CD14-positive monocyte (primary cell): ENCODE measurements around the gene CTAG2. TPM values are rescaled to one million over a fixed set of nuclear protein-coding genes. Genes with fewer than 3 reads are reported as not detected.

ENCODE experiments used
- DNase-seq, 3 donors: peaks; one replicate each; pipeline ENCODE4 v3.0.0-alpha.2; 2011 to 2022
- H2AFZ ChIP-seq: 2 replicates; pipeline ENCODE4 v1.6.0; 2012; ENCODE audit warnings: mild to moderate bottlenecking, low read depth, low read length, inconsistent platforms; ENCODE audit not compliant: insufficient read depth, poor library complexity, severe bottlenecking
- H3K27ac ChIP-seq, 2 donors: 1 replicate in 1 of 2; 2 replicates in 1 of 2; pipeline ENCODE4 v1.5.1; 2012 to 2013; ENCODE audit warnings: low read length in 2 of 2, control low read depth in 1 of 2, inconsistent platforms in 1 of 2, low read depth in 1 of 2, mild to moderate bottlenecking in 1 of 2
- H3K27me3 ChIP-seq, 2 donors: one replicate each; pipeline versions ENCODE4 v1.6.0 to v1.6.1; 2011 to 2013; ENCODE audit warnings: low read length in 2 of 2; ENCODE audit not compliant: control insufficient read depth in 2 of 2, insufficient read depth in 2 of 2
- H3K36me3 ChIP-seq, 2 donors: replicated peaks in 1 of 2; 1 replicate in 1 of 2; 2 replicates in 1 of 2; pipeline versions ENCODE4 v1.5.1 to v1.6.1; 2012 to 2013; ENCODE audit warnings: low read length in 2 of 2, control low read depth in 1 of 2, inconsistent platforms in 1 of 2, mild to moderate bottlenecking in 1 of 2; ENCODE audit not compliant: insufficient read depth in 2 of 2, control insufficient read depth in 1 of 2
- H3K4me1 ChIP-seq, 2 donors: 1 replicate in 1 of 2; 2 replicates in 1 of 2; pipeline versions ENCODE4 v1.5.1 to v1.6.1; 2012 to 2013; ENCODE audit warnings: low read length in 2 of 2, control low read depth in 1 of 2, inconsistent platforms in 1 of 2, mild to moderate bottlenecking in 1 of 2, moderate library complexity in 1 of 2; ENCODE audit not compliant: insufficient read depth in 2 of 2, control insufficient read depth in 1 of 2
- H3K4me2 ChIP-seq: replicated peaks from 2 replicates; pipeline ENCODE3; 2012; ENCODE audit warnings: low read length, moderate library complexity, mild to moderate bottlenecking; ENCODE audit not compliant: poor library complexity, severe bottlenecking; ENCODE audit errors: extremely low read depth
- H3K4me3 ChIP-seq, 3 experiments: fragments of 200-600 bp in 1 of 3; sonication (generic) in 1 of 3; replicated peaks in 1 of 3; 1 replicate in 2 of 3; 2 replicates in 1 of 3; pipeline ENCODE4 v1.5.1; 2011 to 2013; ENCODE audit warnings: low read length in 3 of 3, mild to moderate bottlenecking in 3 of 3, control low read depth in 2 of 3, low read depth in 2 of 3, inconsistent platforms in 1 of 3, moderate library complexity in 1 of 3
- H3K79me2 ChIP-seq: 2 replicates; pipeline ENCODE4 v1.6.0; 2012; ENCODE audit warnings: mild to moderate bottlenecking, control low read depth, inconsistent platforms, low read length, moderate library complexity; ENCODE audit not compliant: insufficient read depth
- H3K9ac ChIP-seq: 2 replicates; pipeline ENCODE4 v1.6.0; 2017; ENCODE audit warnings: low read length, mild to moderate bottlenecking; ENCODE audit not compliant: insufficient read depth, poor library complexity, severe bottlenecking
- H3K9me3 ChIP-seq, 2 donors: replicated peaks in 1 of 2; 1 replicate in 1 of 2; 2 replicates in 1 of 2; pipeline versions ENCODE4 v1.5.1 to v1.6.1; 2012 to 2013; ENCODE audit warnings: low read length in 2 of 2, control low read depth in 1 of 2; ENCODE audit not compliant: control insufficient read depth in 1 of 2, insufficient read depth in 1 of 2
- H4K20me1 ChIP-seq: 2 replicates; pipeline ENCODE4 v1.6.0; 2012; ENCODE audit warnings: mild to moderate bottlenecking, low read length, control low read depth, moderate library complexity; ENCODE audit not compliant: insufficient read depth
- H3K27ac Mint-ChIP-seq, 7 donors: one replicate each; pipeline ENCODE4 v1.8.0; 2020; ENCODE audit warnings: mild to moderate bottlenecking in 7 of 7, mixed read lengths in 7 of 7, moderate library complexity in 6 of 7, inconsistent platforms in 2 of 7
- H3K27me3 Mint-ChIP-seq, 3 donors: one replicate each; pipeline ENCODE4 v1.8.0; 2021 to 2022; ENCODE audit warnings: low read depth in 3 of 3, mild to moderate bottlenecking in 3 of 3, mixed read lengths in 3 of 3, moderate library complexity in 3 of 3, inconsistent platforms in 1 of 3
- H3K36me3 Mint-ChIP-seq, 2 donors: one replicate each; pipeline ENCODE4 v1.8.0; 2020; ENCODE audit warnings: mixed read lengths in 2 of 2, inconsistent platforms in 1 of 2, mild to moderate bottlenecking in 1 of 2
- H3K4me1 Mint-ChIP-seq: one replicate; pipeline ENCODE4 v1.8.0; 2020; ENCODE audit warnings: mild to moderate bottlenecking, mixed read lengths
- H3K4me3 Mint-ChIP-seq, 2 donors: one replicate each; pipeline ENCODE4 v1.8.0; 2020; ENCODE audit warnings: mild to moderate bottlenecking in 2 of 2, mixed read lengths in 2 of 2, moderate library complexity in 1 of 2
- H3K9me3 Mint-ChIP-seq, 7 donors: one replicate each; pipeline ENCODE4 v1.8.0; 2020 to 2022; ENCODE audit warnings: mixed read lengths in 7 of 7, mild to moderate bottlenecking in 6 of 7, moderate library complexity in 6 of 7, inconsistent platforms in 2 of 7
- CTCF ChIP-seq: fragments of 200-600 bp; IDR thresholded peaks from one replicate; pipeline ENCODE4 v1.8.0; 2022; ENCODE audit warnings: antibody characterized with exemption, mild to moderate bottlenecking
- WGBS: methylation state at CpG from one replicate; pipeline ENCODE4 v1.1.5; 2013; ENCODE audit warnings: missing lambda C conversion rate; ENCODE audit not compliant: insufficient coverage; 5-methylcytosine and 5-hydroxymethylcytosine counted together
- intact Hi-C, 2 donors: fragments of 100-400 bp; cut with micrococcal nuclease; formaldehyde crosslinking; loops; one replicate each; pipeline versions ENCODE4 v1.15.0 to v1.15.1; 2023
- polyA plus RNA-seq, 3 donors: library from polyadenylated mRNA; depleted of rRNA in 1 of 3; unstranded in 2 of 3; stranded (reverse) in 1 of 3; fragments of 300-500 nt in 2 of 3; fragments of >200 nt in 1 of 3; fragmentation: Illumina TruSeq in 2 of 3; gene quantifications; 1 replicate in 2 of 3; 2 replicates in 1 of 3; pipeline ENCODE4 v1.2.3, GENCODE V29; 2012 to 2021

Gene CTAG2
- polyA plus RNA-seq, 3 donors, result not detected

DNA sequence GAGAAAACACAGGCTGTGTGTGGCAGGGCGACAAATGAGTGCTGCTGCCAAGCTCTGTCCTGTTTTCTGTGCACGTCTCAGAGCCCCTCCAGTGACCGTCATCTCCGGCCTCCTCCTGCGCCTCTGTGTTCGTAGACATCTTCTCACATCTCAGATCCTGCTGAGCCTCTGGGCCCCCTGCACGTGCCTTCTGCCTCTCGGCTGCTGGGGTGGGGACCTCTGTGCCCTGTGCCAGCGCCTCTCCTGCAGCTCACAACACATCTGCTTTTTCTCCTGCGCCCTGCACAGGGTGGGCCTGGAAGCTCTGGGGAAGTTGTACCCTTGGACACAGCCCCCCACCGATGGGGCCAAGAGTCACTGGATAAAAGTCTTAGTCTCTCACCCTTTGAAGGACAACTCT is 2.4 kb upstream of the CTAG2 start:
- WGBS, result 100% methylated on average over 5 of the region's 11 CpGs
- no peak overlapping the region for H3K27ac ChIP-seq
- no peaks in the 10 kb centered on the region for H3K4me1 ChIP-seq
- TF ChIP-seq CTCF, result no peak
- no peaks in the 10 kb centered on the region for H3K36me3 Mint-ChIP-seq
- peaks cover 0 to 5% (median 2%) of the 10 kb centered on the region in 3 donors for H3K27me3 Mint-ChIP-seq
- DNase-seq, result no peak
- no peaks in the 10 kb centered on the region for H3K27me3 ChIP-seq
- peak overlapping the region in 1 of 7 donors; percentile 20 for H3K27ac Mint-ChIP-seq
- no peak overlapping the region for H3K4me2 ChIP-seq
- H3K4me3 ChIP-seq, result no peak overlapping the region
- H4K20me1 ChIP-seq, result no peaks in the 10 kb centered on the region
- no peaks in the 10 kb centered on the region for H3K4me1 Mint-ChIP-seq
- no peak overlapping the region for H3K4me3 Mint-ChIP-seq
- H3K9me3 ChIP-seq, result peaks cover 3 to 6% of the 10 kb centered on the region in 2 donors
- H3K9me3 Mint-ChIP-seq, result peaks cover 0 to 14% (median 6%) of the 10 kb centered on the region in 7 donors
- no peak overlapping the region for H2AFZ ChIP-seq
- no peak overlapping the region for H3K9ac ChIP-seq
- H3K36me3 ChIP-seq, result no peaks in the 10 kb centered on the region
- H3K79me2 ChIP-seq, result no peaks in the 10 kb centered on the region
- intact Hi-C loops, result no loop called here

DNA sequence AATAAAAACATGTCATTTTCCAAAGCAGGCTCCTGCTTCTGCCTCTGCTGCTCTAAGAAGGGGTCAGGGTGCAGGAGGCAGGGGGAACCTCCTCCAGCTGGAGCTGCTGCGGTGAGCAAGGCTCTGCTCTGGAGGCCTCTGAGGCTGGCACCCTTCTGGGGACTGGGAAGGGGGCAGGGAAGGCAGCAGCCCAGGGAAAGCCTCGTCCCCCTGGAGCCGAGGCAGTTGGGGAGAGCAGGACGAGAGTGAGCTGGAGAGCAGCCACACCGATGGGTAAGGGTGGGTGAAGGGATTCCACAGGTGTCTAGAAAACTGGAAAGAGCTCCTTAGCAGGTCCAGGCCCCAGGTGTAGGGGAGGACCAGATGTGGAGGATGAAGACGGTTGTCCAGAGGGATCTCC is 2.0 kb upstream of the CTAG2 start:
- Histone ChIP-seq H2AFZ (no peak overlapping the region), H3K36me3 (no peaks in the 10 kb centered on the region), H4K20me1 (no peaks in the 10 kb centered on the region), H3K79me2 (no peaks in the 10 kb centered on the region), H3K9me3 (peaks cover 3 to 4% of the 10 kb centered on the region in 2 donors), H3K4me2 (no peak overlapping the region), H3K4me3 (no peak overlapping the region), H3K9ac (no peak overlapping the region), H3K27ac (no peak overlapping the region), H3K4me1 (no peaks in the 10 kb centered on the region), H3K27me3 (no peaks in the 10 kb centered on the region)
- no peak for DNase-seq
- TF ChIP-seq CTCF, result no peak
- Mint-ChIP-seq H3K9me3 (peaks cover 0 to 11% (median 5%) of the 10 kb centered on the region in 7 donors), H3K4me1 (peaks cover under 1% of the 10 kb centered on the region), H3K4me3 (no peak overlapping the region), H3K27me3 (peaks cover 0 to 5% (median 2%) of the 10 kb centered on the region in 3 donors), H3K36me3 (no peaks in the 10 kb centered on the region), H3K27ac (peak overlapping the region in 1 of 7 donors; percentile 38)
- intact Hi-C loops, result no loop called here
- 100% methylated on average over 1 of the region's 6 CpGs for WGBS
